ENCODE data around the gene KSR2.
"Not testable (repeated sequence)": the region's sequence is repeated elsewhere in the genome, so short reads cannot be mapped to it uniquely, and the experiment has no call there.

Gene KSR2

DNA sequence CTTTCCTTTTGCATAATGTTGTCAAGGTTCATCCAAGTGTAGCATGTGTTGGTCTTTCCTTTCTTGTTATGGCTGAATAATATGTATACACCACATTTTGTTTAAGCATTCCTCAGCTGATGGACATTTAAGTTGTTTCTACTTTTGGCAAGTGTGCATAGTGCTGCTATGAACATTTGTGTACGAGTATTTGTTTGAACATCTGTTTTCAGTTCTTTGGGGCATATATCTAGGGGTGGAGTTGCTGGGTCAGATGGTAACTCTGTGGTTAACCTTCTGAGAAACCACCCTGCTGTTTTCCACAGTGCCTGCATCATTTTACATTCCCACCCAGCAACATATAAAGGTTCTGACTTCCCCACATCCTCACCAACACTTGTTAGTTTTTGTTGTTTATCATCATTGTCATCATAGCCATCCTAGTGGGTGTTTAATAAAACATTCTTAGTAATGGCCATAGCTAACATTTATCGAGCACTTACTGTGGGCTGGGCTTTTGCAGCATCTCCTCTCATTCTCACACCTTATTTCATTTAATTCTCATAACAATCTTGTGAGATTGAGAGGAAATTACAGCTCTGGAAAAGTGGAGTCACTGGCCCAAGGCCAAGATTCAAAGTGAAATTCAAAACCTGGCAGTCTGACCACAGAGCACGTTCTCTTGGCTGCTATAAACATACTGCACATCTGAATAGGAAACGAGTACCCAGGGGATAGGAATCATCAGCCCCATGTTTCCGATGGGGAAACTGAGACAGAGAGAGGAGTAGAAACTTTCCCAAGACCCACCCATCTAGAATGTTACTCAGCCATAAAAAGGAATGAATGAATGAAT lies 193.6 kb downstream of the KSR2 start:
- ATAC-seq: peak; percentile 28
- H3K27me3 Mint-ChIP-seq: peaks cover 2% of the 10 kb centered on the region
- DNase-seq: no peak
- H3K27ac Mint-ChIP-seq: no peak overlapping the region
- no peaks in the 10 kb centered on the region for H3K9me3 Mint-ChIP-seq
- peaks cover 4% of the 10 kb centered on the region for H3K4me1 Mint-ChIP-seq
- H3K36me3 Mint-ChIP-seq (ENCODE audit: low read depth): no peaks in the 10 kb centered on the region
- no peak overlapping the region for H3K4me3 Mint-ChIP-seq

DNA sequence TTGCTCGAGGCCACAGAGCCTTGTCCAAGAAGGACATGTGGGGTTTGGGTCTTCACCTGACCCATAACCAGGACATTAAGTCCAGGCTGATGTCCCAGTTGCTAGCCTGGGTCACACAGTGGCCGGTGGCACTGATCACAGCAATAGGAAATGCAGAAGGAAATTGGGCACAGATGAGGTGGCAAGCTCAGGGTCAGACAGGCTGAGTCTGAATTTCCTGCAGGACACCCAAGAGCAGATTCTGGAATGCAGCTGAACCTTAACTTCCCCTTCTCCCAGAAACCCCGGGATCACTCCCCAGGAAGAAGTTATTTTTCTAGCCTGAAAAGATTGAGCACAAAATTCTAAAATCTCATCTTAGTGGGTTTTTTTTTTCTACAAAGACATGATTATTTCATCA lies 199.9 kb downstream of the KSR2 start:
- H3K27ac Mint-ChIP-seq: no peak overlapping the region
- ATAC-seq (no peak), DNase-seq (no peak)
- H3K9me3 Mint-ChIP-seq: peaks cover 11% of the 10 kb centered on the region
- H3K4me3 Mint-ChIP-seq: no peak overlapping the region
- H3K4me1 Mint-ChIP-seq: no peaks in the 10 kb centered on the region
- H3K27me3 Mint-ChIP-seq: no peaks in the 10 kb centered on the region
- no peaks in the 10 kb centered on the region for H3K36me3 Mint-ChIP-seq (ENCODE audit: low read depth)

DNA sequence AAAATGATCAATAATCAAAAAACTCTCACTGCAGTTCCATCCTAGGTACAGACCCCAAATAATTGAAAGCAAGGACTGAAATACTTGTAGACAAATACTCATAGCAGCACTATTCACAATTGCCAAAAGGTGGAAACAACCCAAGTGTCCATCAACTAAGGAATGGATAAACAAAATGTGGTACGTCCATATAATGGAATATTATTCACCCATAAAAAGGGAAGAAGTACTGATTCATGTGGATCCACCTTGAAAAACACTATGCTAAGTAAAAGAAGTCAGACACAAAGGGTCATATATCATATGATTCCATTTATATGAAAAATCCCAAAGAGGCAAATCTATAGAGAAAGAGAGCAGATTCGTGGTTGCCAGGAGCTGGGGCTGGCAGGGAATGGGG lies 202.8 kb downstream of the KSR2 start:
- Mint-ChIP-seq H3K27me3 (no peaks in the 10 kb centered on the region), H3K36me3 (ENCODE audit: low read depth) (no peaks in the 10 kb centered on the region), H3K4me3 (no peak overlapping the region), H3K9me3 (peaks cover 11% of the 10 kb centered on the region), H3K27ac (no peak overlapping the region), H3K4me1 (no peaks in the 10 kb centered on the region)
- DNase-seq (no peak), ATAC-seq (no peak)

DNA sequence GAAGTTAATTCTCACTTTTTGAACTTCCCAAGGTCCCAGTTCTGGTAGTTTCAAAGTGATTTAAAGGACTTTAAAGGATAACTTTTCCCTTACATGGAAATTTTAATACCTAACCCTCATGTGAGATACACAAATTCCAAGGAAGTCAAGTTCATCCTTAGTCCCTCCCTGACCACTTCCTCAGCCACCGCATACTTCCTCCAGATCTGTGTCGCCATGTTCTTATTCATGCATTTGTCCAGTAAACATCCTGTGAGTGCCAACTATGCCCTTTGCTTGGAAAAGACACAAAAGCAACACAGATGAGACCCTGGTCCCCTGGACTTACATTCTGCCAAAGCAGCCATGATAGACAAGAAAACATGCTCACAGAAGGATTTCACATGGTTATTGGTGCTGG lies 206.6 kb downstream of the KSR2 start:
- H3K36me3 Mint-ChIP-seq (ENCODE audit: low read depth): no peaks in the 10 kb centered on the region
- ATAC-seq (no peak), DNase-seq (no peak)
- no peak overlapping the region for H3K4me3 Mint-ChIP-seq
- no peaks in the 10 kb centered on the region for H3K27me3 Mint-ChIP-seq
- H3K4me1 Mint-ChIP-seq: no peaks in the 10 kb centered on the region
- H3K27ac Mint-ChIP-seq: no peak overlapping the region
- peaks cover 11% of the 10 kb centered on the region for H3K9me3 Mint-ChIP-seq

DNA sequence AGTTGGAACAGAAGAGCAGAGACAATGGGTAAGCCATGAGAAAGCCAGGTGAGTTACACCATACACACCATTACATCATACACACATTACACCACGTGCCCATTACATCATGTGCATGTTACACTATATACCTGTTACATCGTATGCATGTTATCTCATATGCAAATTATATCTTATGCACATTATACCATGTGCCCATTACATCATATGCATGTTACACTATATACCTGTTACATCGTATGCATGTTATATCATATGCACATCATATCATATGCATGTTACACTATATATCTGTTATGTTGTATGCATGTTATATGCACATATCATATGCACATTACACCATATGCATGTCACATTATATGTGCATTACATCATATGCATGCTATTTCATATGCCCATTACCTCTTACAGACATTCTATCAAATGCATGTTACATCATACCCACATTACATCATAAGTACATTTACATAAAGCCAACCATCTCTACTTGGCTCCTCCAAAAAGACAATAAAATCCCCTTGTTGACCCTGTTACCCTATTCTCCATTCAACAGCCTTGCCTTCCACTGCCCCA lies 207.2 kb downstream of the KSR2 start:
- Mint-ChIP-seq H3K36me3 (ENCODE audit: low read depth) (no peaks in the 10 kb centered on the region), H3K27me3 (no peaks in the 10 kb centered on the region)
- ATAC-seq: no peak

DNA sequence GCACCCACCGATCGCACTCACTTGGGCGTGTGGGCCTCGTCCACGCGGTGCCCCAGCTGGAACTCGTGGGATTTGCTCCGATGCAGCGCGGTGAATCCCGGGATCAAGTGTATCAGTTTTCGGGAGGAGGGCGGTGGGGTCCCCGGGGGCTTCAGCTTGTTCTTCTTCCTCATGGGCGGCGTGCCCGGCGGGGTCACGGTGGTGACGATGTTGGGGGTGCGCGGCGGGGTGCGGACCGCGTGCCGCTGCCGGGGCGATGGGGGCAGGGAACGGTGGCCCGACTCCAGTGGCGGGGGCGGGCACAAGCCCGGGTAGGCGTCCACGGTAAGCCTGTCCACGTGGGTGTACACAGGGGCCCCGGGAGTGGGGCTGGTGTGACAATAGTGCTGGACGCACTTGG lies 207.8 kb downstream of the KSR2 start:
- H3K4me3 Mint-ChIP-seq: no peak overlapping the region
- H3K27me3 Mint-ChIP-seq: no peaks in the 10 kb centered on the region
- DNase-seq (no peak), ATAC-seq (no peak)
- H3K9me3 Mint-ChIP-seq: peaks cover 5% of the 10 kb centered on the region
- no peak overlapping the region for H3K27ac Mint-ChIP-seq
- H3K36me3 Mint-ChIP-seq (ENCODE audit: low read depth): no peaks in the 10 kb centered on the region
- no peaks in the 10 kb centered on the region for H3K4me1 Mint-ChIP-seq

More for the DNA sequence above, 207.2 kb downstream of the KSR2 start:
- Mint-ChIP-seq H3K4me1 (no peaks in the 10 kb centered on the region), H3K4me3 (no peak overlapping the region), H3K9me3 (peaks cover 11% of the 10 kb centered on the region), H3K27ac (no peak overlapping the region)
- DNase-seq: no peak

DNA sequence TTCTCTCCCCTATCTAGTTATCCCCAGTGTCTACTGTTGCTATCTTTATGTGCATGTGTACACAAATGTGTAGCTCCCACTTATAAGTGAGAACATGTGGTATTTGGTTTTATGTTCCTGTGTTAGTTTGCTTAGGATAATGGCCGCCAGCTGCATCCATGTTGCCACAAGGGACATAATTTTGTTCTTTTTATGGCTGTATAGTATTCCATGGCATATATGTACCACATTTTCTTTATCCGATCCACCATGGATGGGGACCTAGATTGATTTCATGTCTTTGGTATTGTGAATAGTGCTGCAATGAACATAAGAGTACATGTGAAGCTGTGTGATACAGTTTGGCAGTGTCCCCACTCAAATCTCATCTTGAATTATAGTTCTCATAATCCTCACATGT lies 218.1 kb downstream of the KSR2 start:
- DNase-seq (no peak), ATAC-seq (no peak)
- Mint-ChIP-seq H3K4me1 (no peaks in the 10 kb centered on the region), H3K27me3 (peaks cover 2% of the 10 kb centered on the region), H3K27ac (no peak overlapping the region), H3K9me3 (peaks cover 11% of the 10 kb centered on the region), H3K36me3 (ENCODE audit: low read depth) (no peaks in the 10 kb centered on the region), H3K4me3 (no peak overlapping the region)

DNA sequence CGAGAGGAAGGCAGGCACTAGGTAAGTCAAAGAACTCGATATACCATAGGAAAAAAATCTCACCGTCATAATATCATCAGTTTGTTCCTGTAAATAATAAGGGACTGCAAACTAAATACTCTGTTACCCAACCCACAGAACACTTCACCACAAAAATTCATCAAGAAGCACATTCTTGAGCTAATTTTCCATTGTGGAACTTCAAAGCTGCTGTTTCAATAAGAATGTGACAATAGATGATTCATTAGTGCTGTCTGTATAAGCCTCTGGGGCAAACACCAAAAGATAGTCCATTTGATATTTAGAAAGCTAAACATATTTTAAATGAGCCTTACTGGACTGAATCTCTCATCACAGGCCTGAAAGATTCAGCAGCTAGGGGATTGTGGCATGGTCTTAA lies 219.4 kb downstream of the KSR2 start:
- ATAC-seq: no peak
- Mint-ChIP-seq H3K9me3 (peaks cover 11% of the 10 kb centered on the region), H3K36me3 (ENCODE audit: low read depth) (no peaks in the 10 kb centered on the region), H3K27ac (no peak overlapping the region), H3K27me3 (peaks cover 4% of the 10 kb centered on the region), H3K4me1 (no peaks in the 10 kb centered on the region), H3K4me3 (no peak overlapping the region)
- DNase-seq: no peak

DNA sequence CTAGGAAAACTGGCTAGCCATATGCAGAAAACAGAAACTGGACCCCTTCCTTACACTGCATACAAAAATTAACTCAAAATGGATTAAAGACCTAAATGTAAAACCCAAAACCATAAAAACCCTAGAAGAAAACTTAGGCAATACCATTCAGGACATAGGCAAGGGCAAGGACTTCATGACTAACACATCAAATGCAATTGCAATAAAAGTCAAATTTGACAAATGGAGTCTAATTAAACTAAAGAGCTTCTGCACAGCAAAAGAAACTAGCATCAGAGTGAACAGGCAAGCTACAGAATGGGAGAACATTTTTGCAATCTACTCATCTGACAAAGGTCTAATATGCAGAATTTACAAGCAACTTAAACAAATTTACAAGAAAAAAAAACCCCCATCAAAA lies 222.4 kb downstream of the KSR2 start:
- DNase-seq, ATAC-seq: not testable (repeated sequence)

DNA sequence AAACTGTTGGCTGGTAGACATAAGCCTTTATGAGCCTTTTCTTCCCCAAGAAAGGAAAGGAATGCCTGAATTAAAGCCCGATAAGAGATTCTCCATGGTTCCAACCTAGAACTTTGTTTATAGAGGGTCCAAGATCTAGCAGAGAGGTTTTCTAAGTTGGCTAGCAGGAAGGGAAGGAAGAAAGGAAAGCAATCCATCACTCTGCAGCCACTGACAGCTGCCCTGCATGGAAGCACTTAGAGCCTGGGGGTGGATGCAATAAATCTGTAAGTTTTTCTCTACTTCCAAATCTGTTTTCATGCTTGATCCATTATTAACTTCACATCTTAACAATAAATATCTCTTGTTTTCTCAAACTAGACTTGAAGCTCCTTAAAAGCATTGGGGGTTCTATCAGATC lies 224.4 kb downstream of the KSR2 start:
- ATAC-seq (no peak), DNase-seq (no peak)
- Mint-ChIP-seq H3K36me3 (ENCODE audit: low read depth) (no peaks in the 10 kb centered on the region), H3K27ac (no peak overlapping the region), H3K27me3 (peaks cover 2% of the 10 kb centered on the region), H3K4me3 (no peak overlapping the region), H3K9me3 (no peaks in the 10 kb centered on the region), H3K4me1 (no peaks in the 10 kb centered on the region)

More for the DNA sequence above, 222.4 kb downstream of the KSR2 start:
- H3K27ac Mint-ChIP-seq; H3K4me1 Mint-ChIP-seq; H3K36me3 Mint-ChIP-seq (ENCODE audit: low read depth); H3K4me3 Mint-ChIP-seq; H3K27me3 Mint-ChIP-seq: not testable (repeated sequence)
- H3K9me3 Mint-ChIP-seq: peaks cover 10% of the 10 kb centered on the region

DNA sequence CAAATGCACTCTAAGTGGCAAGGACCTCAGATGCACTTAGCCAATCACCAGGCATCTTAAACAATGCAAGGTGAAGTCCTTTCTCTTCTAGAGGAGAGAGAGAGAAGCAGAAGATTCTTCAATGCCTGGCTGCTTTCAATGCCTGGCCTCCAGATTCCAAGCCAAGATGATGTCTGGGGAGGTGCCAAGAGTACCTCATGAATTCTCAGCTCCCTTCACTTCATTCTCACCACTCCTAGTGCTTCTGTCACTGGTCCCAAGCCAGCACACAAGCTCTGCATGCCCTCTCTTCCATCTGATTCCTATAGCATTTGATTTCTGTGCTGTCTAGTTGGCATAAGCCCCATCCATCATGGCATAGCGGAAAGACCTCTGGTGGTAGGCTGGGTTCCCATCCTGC lies 225.0 kb downstream of the KSR2 start:
- H3K36me3 Mint-ChIP-seq (ENCODE audit: low read depth): no peaks in the 10 kb centered on the region
- no peaks in the 10 kb centered on the region for H3K4me1 Mint-ChIP-seq
- no peak overlapping the region for H3K27ac Mint-ChIP-seq
- no peak for DNase-seq
- H3K27me3 Mint-ChIP-seq: peaks cover 2% of the 10 kb centered on the region
- no peak for ATAC-seq
- no peaks in the 10 kb centered on the region for H3K9me3 Mint-ChIP-seq
- no peak overlapping the region for H3K4me3 Mint-ChIP-seq

DNA sequence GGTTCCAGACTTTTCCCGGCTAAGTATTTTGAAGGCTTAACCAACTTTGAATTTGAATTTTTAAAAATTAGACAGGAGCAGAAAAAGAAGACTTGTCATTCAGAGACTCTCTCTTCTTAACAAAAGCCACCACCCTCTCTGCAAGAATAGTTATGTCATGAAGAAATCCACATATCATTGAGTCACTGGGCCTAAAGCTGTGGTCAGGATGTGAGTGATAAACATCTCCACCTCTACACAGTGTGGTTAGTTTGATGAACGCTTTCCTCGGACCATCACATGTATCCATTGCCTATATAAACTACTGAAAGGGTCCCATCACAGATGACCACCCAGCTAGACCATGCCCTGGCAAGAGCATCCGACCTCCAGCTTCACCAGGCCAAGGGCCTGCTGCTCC lies 226.1 kb downstream of the KSR2 start:
- no peak overlapping the region for H3K4me3 Mint-ChIP-seq
- no peaks in the 10 kb centered on the region for H3K36me3 Mint-ChIP-seq (ENCODE audit: low read depth)
- H3K4me1 Mint-ChIP-seq: no peaks in the 10 kb centered on the region
- peaks cover 2% of the 10 kb centered on the region for H3K27me3 Mint-ChIP-seq
- no peak for ATAC-seq
- H3K27ac Mint-ChIP-seq: no peak overlapping the region
- DNase-seq: no peak
- no peaks in the 10 kb centered on the region for H3K9me3 Mint-ChIP-seq

DNA sequence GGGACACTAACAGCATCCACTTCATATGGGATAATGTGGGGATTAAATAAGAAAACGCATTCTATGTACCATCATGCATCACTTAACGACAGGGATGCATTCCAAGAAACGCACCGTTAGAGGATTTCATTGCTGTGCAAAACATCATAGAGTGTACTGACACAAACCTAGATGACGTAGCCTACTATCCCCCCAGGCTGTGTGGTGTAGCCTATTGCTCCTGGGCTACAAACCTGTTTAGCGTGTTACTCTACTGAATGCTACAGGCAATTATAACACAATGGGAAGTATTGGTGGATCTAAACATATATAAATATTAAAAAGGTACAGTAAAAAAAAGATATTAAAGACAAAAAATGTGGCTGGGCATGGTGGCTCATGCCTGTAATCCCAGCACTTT lies 230.6 kb downstream of the KSR2 start:
- Mint-ChIP-seq H3K27ac (no peak overlapping the region), H3K36me3 (ENCODE audit: low read depth) (no peaks in the 10 kb centered on the region), H3K4me1 (no peaks in the 10 kb centered on the region), H3K9me3 (no peaks in the 10 kb centered on the region), H3K4me3 (no peak overlapping the region), H3K27me3 (peaks cover under 1% of the 10 kb centered on the region)
- DNase-seq (no peak), ATAC-seq (no peak)

DNA sequence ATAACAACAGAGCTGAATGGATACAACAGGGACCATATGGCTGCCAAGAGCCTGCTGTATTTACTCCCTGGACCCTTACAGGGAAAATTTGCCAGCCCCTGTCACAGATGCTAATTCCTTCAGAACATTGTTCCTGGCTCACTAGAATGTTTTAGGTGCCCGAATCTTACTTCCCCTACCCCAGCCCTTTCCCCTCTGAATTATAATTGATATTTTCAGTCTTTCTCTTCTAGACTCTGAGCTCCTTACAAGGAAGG lies 235.3 kb downstream of the KSR2 start:
- H3K27me3 Mint-ChIP-seq: peaks cover 2% of the 10 kb centered on the region
- no peak for DNase-seq
- no peak overlapping the region for H3K4me3 Mint-ChIP-seq
- no peak overlapping the region for H3K27ac Mint-ChIP-seq
- no peaks in the 10 kb centered on the region for H3K36me3 Mint-ChIP-seq (ENCODE audit: low read depth)
- ATAC-seq: no peak
- H3K9me3 Mint-ChIP-seq: no peaks in the 10 kb centered on the region
- no peaks in the 10 kb centered on the region for H3K4me1 Mint-ChIP-seq

DNA sequence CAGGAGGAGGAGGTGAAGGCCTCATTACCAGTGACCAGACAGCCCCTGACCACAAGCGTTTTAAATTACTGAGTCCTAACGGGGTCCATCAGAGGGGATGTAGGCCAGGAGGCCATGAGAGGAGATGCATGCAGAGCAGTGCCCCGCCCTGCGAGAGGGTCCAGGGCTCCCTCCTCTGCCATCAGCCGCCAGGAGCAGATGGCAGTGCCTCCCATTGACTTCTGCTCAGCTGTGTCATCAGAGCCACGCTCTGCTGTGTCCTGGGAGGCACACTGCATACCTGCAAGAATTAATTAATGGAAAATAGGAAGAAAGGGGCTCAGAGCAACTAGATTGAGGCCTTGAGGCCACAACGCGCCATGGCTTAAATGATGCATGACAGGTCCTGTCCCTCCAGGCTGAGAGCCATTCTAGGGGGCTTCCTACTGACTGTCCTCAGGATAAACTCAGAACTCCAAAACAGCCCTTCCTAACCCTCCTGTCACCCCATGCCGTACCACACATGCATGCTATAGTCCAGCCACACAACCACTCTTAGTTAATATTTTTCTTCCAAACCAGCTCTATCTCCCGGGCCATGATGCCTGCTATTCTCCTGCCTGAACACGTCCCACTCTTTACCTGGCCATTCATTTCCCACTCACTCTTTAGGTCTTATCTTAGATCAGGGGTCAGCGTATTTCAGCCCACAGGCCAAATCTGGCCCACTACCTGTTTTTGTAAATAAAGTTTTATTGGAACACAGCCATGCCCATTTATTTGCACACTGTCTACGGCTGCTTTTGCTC lies 235.8 kb downstream of the KSR2 start:
- H3K4me1 Mint-ChIP-seq: no peaks in the 10 kb centered on the region
- DNase-seq (no peak), ATAC-seq (no peak)
- no peaks in the 10 kb centered on the region for H3K36me3 Mint-ChIP-seq (ENCODE audit: low read depth)
- H3K27me3 Mint-ChIP-seq: peaks cover 2% of the 10 kb centered on the region
- H3K27ac Mint-ChIP-seq: no peak overlapping the region
- H3K4me3 Mint-ChIP-seq: no peak overlapping the region
- H3K9me3 Mint-ChIP-seq: no peaks in the 10 kb centered on the region
